Measurements from ENCODE around the gene BTBD7. TPM values are rescaled to one million over a fixed set of nuclear protein-coding genes. Genes with fewer than 3 reads are reported as not detected.

BTBD7 gene
- total RNA-seq, 1 experiment from 2014 or later: 30.1 TPM

DNA sequence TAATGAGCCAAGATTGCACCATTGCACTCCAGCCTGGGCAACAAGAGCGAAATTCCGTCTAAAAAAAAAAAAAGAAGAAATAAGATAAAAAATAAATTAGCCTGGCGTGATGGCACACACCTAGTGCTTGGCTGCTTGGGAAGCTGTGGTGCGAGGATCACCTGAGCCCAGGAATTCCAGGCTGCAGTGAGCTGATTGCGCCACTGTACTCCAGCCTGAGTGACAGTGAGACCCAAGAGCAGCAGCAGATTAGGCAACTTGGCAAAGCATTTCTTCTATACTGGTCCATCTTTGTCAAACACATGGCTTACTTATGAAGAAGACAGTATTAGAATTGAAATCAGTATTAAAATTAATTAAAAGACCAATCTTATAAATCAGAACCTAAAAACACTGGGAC, 132.3 kb downstream of the BTBD7 start:
- BruUV-seq (replicated peaks): no TSS peak
- intact Hi-C loops (cut with micrococcal nuclease; ENCODE audit: unreplicated experiment): no loop called here
- POLR2A ChIA-PET (ENCODE audit: unreplicated experiment): no interaction called here

DNA sequence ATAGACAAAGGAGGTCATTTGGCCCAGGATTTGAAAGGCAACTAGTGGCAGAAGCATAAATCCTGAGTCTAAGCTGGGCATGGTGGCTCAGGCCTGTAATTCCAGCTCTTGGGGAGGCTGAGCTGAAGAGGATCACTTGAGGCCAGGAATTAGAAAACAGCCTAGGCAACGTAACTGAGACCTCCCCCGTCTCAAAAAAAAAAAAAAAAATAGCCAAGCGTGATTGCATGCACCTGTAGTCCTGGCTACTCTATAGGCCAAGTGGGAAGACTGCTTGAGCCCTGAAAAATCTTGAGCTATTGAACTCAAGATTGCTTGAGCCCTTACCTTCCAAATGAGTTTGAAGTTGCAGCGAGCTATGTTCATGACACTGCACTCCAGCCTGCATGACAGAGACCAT, 133.8 kb downstream of the BTBD7 start:
- 0 out of 2 replicates have a peak, but pooled peaks cover 1% of the 10 kb centered on the region for H3K79me2 ChIP-seq (ENCODE audit: low read depth)
- H3K4me1 ChIP-seq (replicated peaks; ENCODE audit: insufficient read depth): no peaks in the 10 kb centered on the region
- ChIA-PET POLR2A (ENCODE audit: unreplicated experiment) (no interaction called here), CTCF (no interaction called here)
- no TSS peak for BruUV-seq (replicated peaks)
- no peak overlapping the region for H2AFZ ChIP-seq
- H3F3A ChIP-seq (ENCODE audit: insufficient read depth, low read depth): peaks cover 14% of the 10 kb centered on the region; the same call in 1 of the 2 replicates
- no peak for TF ChIP-seq EZH2 (IDR thresholded peaks at IDR 0.05; ENCODE audit: low read depth)
- TF ChIP-seq, protein P1, sequence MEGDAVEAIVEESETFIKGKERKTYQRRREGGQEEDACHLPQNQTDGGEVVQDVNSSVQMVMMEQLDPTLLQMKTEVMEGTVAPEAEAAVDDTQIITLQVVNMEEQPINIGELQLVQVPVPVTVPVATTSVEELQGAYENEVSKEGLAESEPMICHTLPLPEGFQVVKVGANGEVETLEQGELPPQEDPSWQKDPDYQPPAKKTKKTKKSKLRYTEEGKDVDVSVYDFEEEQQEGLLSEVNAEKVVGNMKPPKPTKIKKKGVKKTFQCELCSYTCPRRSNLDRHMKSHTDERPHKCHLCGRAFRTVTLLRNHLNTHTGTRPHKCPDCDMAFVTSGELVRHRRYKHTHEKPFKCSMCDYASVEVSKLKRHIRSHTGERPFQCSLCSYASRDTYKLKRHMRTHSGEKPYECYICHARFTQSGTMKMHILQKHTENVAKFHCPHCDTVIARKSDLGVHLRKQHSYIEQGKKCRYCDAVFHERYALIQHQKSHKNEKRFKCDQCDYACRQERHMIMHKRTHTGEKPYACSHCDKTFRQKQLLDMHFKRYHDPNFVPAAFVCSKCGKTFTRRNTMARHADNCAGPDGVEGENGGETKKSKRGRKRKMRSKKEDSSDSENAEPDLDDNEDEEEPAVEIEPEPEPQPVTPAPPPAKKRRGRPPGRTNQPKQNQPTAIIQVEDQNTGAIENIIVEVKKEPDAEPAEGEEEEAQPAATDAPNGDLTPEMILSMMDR (conservative IDR thresholded peaks at IDR 0.05): no peak
- intact Hi-C loops (cut with micrococcal nuclease; ENCODE audit: unreplicated experiment): no loop called here
- no peaks in the 10 kb centered on the region for H3K9me2 ChIP-seq (ENCODE audit: insufficient read depth)
- H3K4me3 ChIP-seq: no peak overlapping the region
- no peaks in the 10 kb centered on the region for H3K9me3 ChIP-seq (ENCODE audit: insufficient read depth, low read depth)
- no peaks in the 10 kb centered on the region for H4K20me1 ChIP-seq (ENCODE audit: insufficient read depth)
- H3K36me3 ChIP-seq (ENCODE audit: low read depth): no peaks in the 10 kb centered on the region
- H3K4me2 ChIP-seq: no peak overlapping the region
- no peak for DNase-seq
- no peak overlapping the region for H3K27ac ChIP-seq
- H3K27me3 ChIP-seq (ENCODE audit: insufficient read depth, low read depth): no peaks in the 10 kb centered on the region

More for the DNA sequence above, 132.3 kb downstream of the BTBD7 start:
- no peaks in the 10 kb centered on the region for H3K9me2 ChIP-seq (ENCODE audit: insufficient read depth)
- peaks cover 16% of the 10 kb centered on the region for H3K79me2 ChIP-seq (ENCODE audit: low read depth)
- no peak overlapping the region for H3K4me3 ChIP-seq
- peaks cover 14% of the 10 kb centered on the region; the same call in 1 of the 2 replicates for H3F3A ChIP-seq (ENCODE audit: insufficient read depth, low read depth)
- H4K20me1 ChIP-seq (ENCODE audit: insufficient read depth): no peaks in the 10 kb centered on the region
- no peak overlapping the region for H3K4me2 ChIP-seq
- no peak for TF ChIP-seq EZH2 (IDR thresholded peaks at IDR 0.05; ENCODE audit: low read depth)
- TF ChIP-seq, protein P1 (conservative IDR thresholded peaks at IDR 0.05): no peak
- H3K4me1 ChIP-seq (replicated peaks; ENCODE audit: insufficient read depth): peaks cover 3% of the 10 kb centered on the region; the same call in 1 of the 2 replicates
- H3K36me3 ChIP-seq (ENCODE audit: low read depth): no peaks in the 10 kb centered on the region; the same call in 1 of the 2 replicates
- H3K27ac ChIP-seq: no peak overlapping the region
- H3K27me3 ChIP-seq (ENCODE audit: insufficient read depth, low read depth): no peaks in the 10 kb centered on the region
- H3K9me3 ChIP-seq (ENCODE audit: insufficient read depth, low read depth): no peaks in the 10 kb centered on the region
- H2AFZ ChIP-seq: no peak overlapping the region
- CTCF ChIA-PET: interaction anchor here (0.5 kb wide), 1 partner anchor 95 kb away, joined by 6 read pairs; no protein-coding TSS in a partner anchor
- DNase-seq: no peak

DNA sequence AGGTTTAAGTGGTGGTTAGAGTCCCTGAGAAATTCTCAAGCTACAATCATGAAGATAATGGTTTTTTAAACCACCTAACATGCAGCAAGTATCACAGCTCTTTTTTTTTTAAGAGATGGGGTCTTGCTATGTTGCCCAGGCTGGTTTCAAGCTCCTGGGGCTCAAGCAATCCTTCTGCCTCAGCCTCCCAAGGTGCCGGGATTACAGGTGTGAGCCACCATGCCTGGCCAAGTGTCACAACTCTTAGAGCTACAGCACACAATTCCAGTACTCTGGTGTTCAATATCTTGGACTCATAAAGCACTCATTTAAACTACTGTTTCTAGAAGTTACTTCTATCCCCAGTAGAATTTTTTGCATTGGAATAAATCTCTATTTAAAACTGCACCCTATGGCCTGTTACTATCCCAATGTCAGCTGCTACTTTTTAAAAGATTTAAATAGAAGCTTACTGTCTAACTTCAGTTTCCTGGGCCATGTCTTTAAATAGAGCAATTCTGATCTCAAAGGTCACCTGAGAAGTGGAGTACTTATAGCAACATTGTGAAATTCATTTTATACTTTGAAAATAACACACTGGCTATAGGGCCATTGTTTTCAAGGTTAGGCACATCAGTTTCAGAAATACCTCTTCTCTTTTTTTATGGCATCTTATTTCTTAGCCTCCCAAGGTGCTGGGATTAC, 137.4 kb downstream of the BTBD7 start:
- H3K9me3 ChIP-seq (ENCODE audit: insufficient read depth, low read depth): no peaks in the 10 kb centered on the region
- no peaks in the 10 kb centered on the region for H3K27me3 ChIP-seq (ENCODE audit: insufficient read depth, low read depth)
- H3F3A ChIP-seq (ENCODE audit: insufficient read depth, low read depth): peaks cover 13% of the 10 kb centered on the region; the same call in 1 of the 2 replicates
- no peak overlapping the region for H3K27ac ChIP-seq
- no peaks in the 10 kb centered on the region for H4K20me1 ChIP-seq (ENCODE audit: insufficient read depth)
- ChIA-PET CTCF (interaction anchor here (0.6 kb wide), 1 partner anchor 75 kb away, joined by 11 read pairs; no protein-coding TSS in a partner anchor), POLR2A (ENCODE audit: unreplicated experiment) (no interaction called here)
- H3K79me2 ChIP-seq (ENCODE audit: low read depth): no peaks in the 10 kb centered on the region
- no TSS peak for BruUV-seq (replicated peaks)
- no peak overlapping the region for H3K4me2 ChIP-seq
- DNase-seq: no peak
- no peak overlapping the region for H2AFZ ChIP-seq
- no peaks in the 10 kb centered on the region for H3K4me1 ChIP-seq (replicated peaks; ENCODE audit: insufficient read depth)
- no peaks in the 10 kb centered on the region for H3K9me2 ChIP-seq (ENCODE audit: insufficient read depth)
- TF ChIP-seq, protein P1 (conservative IDR thresholded peaks at IDR 0.05): no peak
- no peak for TF ChIP-seq EZH2 (IDR thresholded peaks at IDR 0.05; ENCODE audit: low read depth)
- no peaks in the 10 kb centered on the region for H3K36me3 ChIP-seq (ENCODE audit: low read depth)
- intact Hi-C loops (cut with micrococcal nuclease; ENCODE audit: unreplicated experiment): no loop called here
- no peak overlapping the region for H3K4me3 ChIP-seq

Other genes starting within 250 kb of the BTBD7 start
- gene ITPK1, start 217.1 kb downstream of the BTBD7 start, total RNA-seq (2021): 87.8 and 88.6 TPM in 2 replicates
- 9.2 and 9.3 TPM in 2 replicates for gene MOAP1, start 148.1 kb downstream of the BTBD7 start, total RNA-seq (2021)
- 9.5 and 14.3 TPM in 2 replicates for gene LYSET, start 147.7 kb downstream of the BTBD7 start, total RNA-seq (2021)
- 6.4 and 9.3 TPM in 2 replicates for gene GON7, start 126.0 kb downstream of the BTBD7 start, total RNA-seq (2021)
- 9.3 and 14.3 TPM in 2 replicates for gene UBR7, start 125.8 kb downstream of the BTBD7 start, total RNA-seq (2021)
- gene COX8C, start 14.1 kb upstream of the BTBD7 start, total RNA-seq (2021): not detected in 2 replicates
- gene UNC79, start 97.9 kb upstream of the BTBD7 start, total RNA-seq (2021): 0.07 TPM in 1 of 2 replicates, not detected in the other